Mesenchymal stem cell (in vitro differentiated cells and primary cell): ENCODE data around the gene JMJD8.

Source experiments
- DNase-seq: peaks from one replicate; pipeline ENCODE4 v3.0.0-alpha.2; 2013
- H2AFZ ChIP-seq: one replicate; pipeline ENCODE4 v1.6.1; 2013; ENCODE audit warnings: low read depth, mild to moderate bottlenecking, control low read depth, inconsistent platforms, low read length, moderate library complexity
- H2AK5ac ChIP-seq: 2 replicates; pipeline ENCODE4 v1.6.1; 2013; ENCODE audit warnings: low read length, moderate library complexity, mild to moderate bottlenecking, inconsistent platforms; ENCODE audit not compliant: severe bottlenecking
- H2BK120ac ChIP-seq: one replicate; pipeline ENCODE4 v1.6.1; 2013; ENCODE audit warnings: low read depth, mild to moderate bottlenecking, inconsistent platforms, low read length, moderate library complexity
- H2BK12ac ChIP-seq, 2 experiments: one replicate each; pipeline ENCODE4 v1.6.1; 2013; ENCODE audit warnings: inconsistent platforms in 2 of 2, low read length in 2 of 2, mild to moderate bottlenecking in 2 of 2, moderate library complexity in 2 of 2, control low read depth in 1 of 2
- H2BK15ac ChIP-seq: one replicate; pipeline ENCODE4 v1.6.1; 2013; ENCODE audit warnings: mild to moderate bottlenecking, low read depth, inconsistent platforms; ENCODE audit not compliant: poor library complexity, severe bottlenecking
- H2BK5ac ChIP-seq: 2 replicates; pipeline ENCODE4 v1.6.1; 2013; ENCODE audit warnings: low read depth, mild to moderate bottlenecking, low read length, control low read depth, inconsistent platforms; ENCODE audit not compliant: poor library complexity, severe bottlenecking
- H3K14ac ChIP-seq, 2 experiments: one replicate each; pipeline ENCODE4 v1.6.1; 2013; ENCODE audit warnings: inconsistent platforms in 2 of 2, low read length in 2 of 2, control low read depth in 1 of 2, mild to moderate bottlenecking in 1 of 2, moderate library complexity in 1 of 2
- H3K18ac ChIP-seq, 2 experiments: one replicate each; pipeline ENCODE4 v1.6.1; 2013; ENCODE audit warnings: inconsistent platforms in 2 of 2, low read length in 2 of 2, control low read depth in 1 of 2, low read depth in 1 of 2, mild to moderate bottlenecking in 1 of 2
- H3K23ac ChIP-seq, 2 experiments: one replicate each; pipeline ENCODE4 v1.6.1; 2013; ENCODE audit warnings: inconsistent platforms in 2 of 2, low read length in 2 of 2, mild to moderate bottlenecking in 2 of 2, moderate library complexity in 2 of 2, control low read depth in 1 of 2
- H3K27ac ChIP-seq: 2 replicates; pipeline ENCODE4 v1.5.1; 2013; ENCODE audit warnings: mild to moderate bottlenecking, moderate library complexity, low read length, control low read depth, inconsistent platforms; ENCODE audit not compliant: poor library complexity, severe bottlenecking
- H3K27me3 ChIP-seq, 2 experiments: 2 replicates each; pipeline versions ENCODE4 v1.6.1 to v1.7.0; 2013; ENCODE audit warnings: low read length in 2 of 2, mild to moderate bottlenecking in 2 of 2, moderate library complexity in 2 of 2, control low read depth in 1 of 2, inconsistent platforms in 1 of 2; ENCODE audit not compliant: control insufficient read depth in 1 of 2, insufficient read depth in 1 of 2
- H3K36me3 ChIP-seq, 2 experiments: 2 replicates each; pipeline versions ENCODE4 v1.6.1 to v1.7.0; 2013; ENCODE audit warnings: low read length in 2 of 2, control low read depth in 1 of 2, inconsistent platforms in 1 of 2, low read depth in 1 of 2, mild to moderate bottlenecking in 1 of 2; ENCODE audit not compliant: insufficient read depth in 2 of 2, control insufficient read depth in 1 of 2
- H3K4ac ChIP-seq, 2 experiments: one replicate each; pipeline ENCODE4 v1.6.1; 2013; ENCODE audit warnings: inconsistent platforms in 2 of 2, low read length in 2 of 2, mild to moderate bottlenecking in 2 of 2, moderate library complexity in 2 of 2, control low read depth in 1 of 2, low read depth in 1 of 2
- H3K4me1 ChIP-seq: 2 replicates; pipeline ENCODE4 v1.6.1; 2013; ENCODE audit warnings: low read depth, low read length, control low read depth; ENCODE audit not compliant: control insufficient read depth, insufficient read depth
- H3K4me2 ChIP-seq: 2 replicates; pipeline ENCODE4 v1.6.1; 2013; ENCODE audit warnings: low read length, mild to moderate bottlenecking, inconsistent platforms; ENCODE audit not compliant: poor library complexity, severe bottlenecking
- H3K4me3 ChIP-seq, 2 experiments: 2 replicates each; pipeline versions ENCODE4 v1.5.1 to v1.7.0; 2013; ENCODE audit warnings: low read length in 2 of 2, mild to moderate bottlenecking in 2 of 2, control low read depth in 1 of 2, low read depth in 1 of 2; ENCODE audit not compliant: insufficient read depth in 1 of 2
- H3K79me1 ChIP-seq: replicated peaks from 2 replicates; pipeline ENCODE4 v1.6.1; 2013; ENCODE audit warnings: mild to moderate bottlenecking, control low read depth, low read length, inconsistent platforms; ENCODE audit not compliant: poor library complexity, severe bottlenecking
- H3K9ac ChIP-seq: 2 replicates; pipeline ENCODE4 v1.7.0; 2013; ENCODE audit warnings: mild to moderate bottlenecking, low read length, moderate library complexity
- H3K9me3 ChIP-seq: 2 replicates; pipeline ENCODE4 v1.7.0; 2013; ENCODE audit warnings: mild to moderate bottlenecking, low read length; ENCODE audit not compliant: control insufficient read depth
- H4K8ac ChIP-seq: one replicate; pipeline ENCODE4 v1.6.1; 2013; ENCODE audit warnings: inconsistent platforms, mild to moderate bottlenecking, low read length, moderate library complexity
- H4K91ac ChIP-seq: one replicate; pipeline ENCODE4 v1.6.1; 2013; ENCODE audit warnings: mild to moderate bottlenecking, low read length, inconsistent platforms
- WGBS: methylation state at CpG from one replicate; pipeline ENCODE4 v1.1.7; 2013; ENCODE audit warnings: mixed read lengths; 5-methylcytosine and 5-hydroxymethylcytosine counted together

Gene JMJD8

DNA sequence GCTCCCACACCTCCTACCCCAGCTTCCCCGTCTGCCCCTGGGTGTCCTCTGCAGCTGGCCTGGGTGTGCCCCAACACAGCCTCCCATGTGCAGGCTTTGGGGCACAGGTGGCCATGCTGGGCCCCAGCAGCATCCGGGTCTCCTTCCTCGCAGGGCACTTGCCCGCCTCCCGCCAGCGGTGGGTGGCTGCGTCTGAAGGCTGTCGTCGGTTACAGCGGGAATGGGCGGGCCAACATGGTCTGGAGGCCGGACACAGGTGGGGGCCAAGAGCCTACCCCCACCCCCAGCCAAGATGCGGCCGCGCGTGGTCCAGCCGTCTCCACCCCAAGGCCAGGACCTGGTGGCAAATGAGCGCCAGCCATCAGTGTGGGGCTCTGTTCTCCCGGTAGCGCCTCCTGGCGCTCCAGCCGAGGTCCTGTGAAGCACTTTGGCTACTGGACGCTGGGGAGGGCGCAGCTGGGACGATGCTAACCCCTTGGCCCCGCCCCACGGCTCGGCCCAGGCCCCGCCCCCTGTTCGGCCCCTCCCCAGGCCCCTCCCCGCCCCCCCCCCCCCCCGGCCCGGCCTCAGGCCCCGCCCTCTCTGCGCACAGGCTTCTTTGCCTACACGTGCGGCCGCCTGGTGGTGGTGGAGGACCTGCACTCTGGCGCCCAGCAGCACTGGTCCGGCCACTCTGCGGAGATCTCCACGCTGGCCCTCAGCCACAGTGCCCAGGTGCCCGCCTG lies 23.5 kb downstream of the JMJD8 start:
- Histone ChIP-seq H3K4me1 (peaks cover 17% of the 10 kb centered on the region), H4K91ac (peak overlapping the region; percentile 64), H3K18ac (peak overlapping the region; percentile 15 to 64), H3K23ac (no peak overlapping the region), H3K4ac (no peak overlapping the region), H2BK15ac (peak overlapping the region; percentile 33), H3K27me3 (no peaks in the 10 kb centered on the region), H2BK12ac (peak overlapping the region; percentile 29 to 69), H3K9me3 (no peaks in the 10 kb centered on the region), H2AK5ac (no peak overlapping the region), H3K36me3 (peaks cover 0 to 61% of the 10 kb centered on the region in 2 experiments), H2AFZ (no peak overlapping the region), H3K27ac (no peak overlapping the region), H3K79me1 (no peaks in the 10 kb centered on the region), H3K4me3 (no peak overlapping the region), H3K4me2 (peak overlapping the region; percentile 35), H2BK120ac (no peak overlapping the region), H3K9ac (peak overlapping the region; percentile 15), H4K8ac (peak overlapping the region; percentile 92), H2BK5ac (no peak overlapping the region), H3K14ac (no peak overlapping the region)
- WGBS: 34% methylated on average over 25 of the region's 43 CpGs
- DNase-seq: peak; percentile 90

GRCh38 chr16:660132-660458 lies 24.0 kb downstream of the JMJD8 start:
- no peak overlapping the region for H3K4me3 ChIP-seq
- H3K14ac ChIP-seq: no peak overlapping the region
- H2BK12ac ChIP-seq: no peak overlapping the region
- 77% methylated on average over 6 of the region's 6 CpGs for WGBS
- H3K4me2 ChIP-seq: no peak overlapping the region
- H2BK120ac ChIP-seq: no peak overlapping the region
- H3K23ac ChIP-seq: no peak overlapping the region
- no peaks in the 10 kb centered on the region for H3K79me1 ChIP-seq
- no peak overlapping the region for H2BK5ac ChIP-seq
- no peak for DNase-seq
- no peak overlapping the region for H3K4ac ChIP-seq
- H3K27me3 ChIP-seq: no peaks in the 10 kb centered on the region
- peak overlapping the region; percentile 52 for H4K8ac ChIP-seq
- no peak overlapping the region for H2AK5ac ChIP-seq
- H2AFZ ChIP-seq: no peak overlapping the region
- no peak overlapping the region for H3K18ac ChIP-seq
- no peak overlapping the region for H3K27ac ChIP-seq
- peaks cover 0 to 67% of the 10 kb centered on the region in 2 experiments for H3K36me3 ChIP-seq
- no peak overlapping the region for H3K9ac ChIP-seq
- H3K9me3 ChIP-seq: no peaks in the 10 kb centered on the region
- H2BK15ac ChIP-seq: no peak overlapping the region
- peaks cover 17% of the 10 kb centered on the region for H3K4me1 ChIP-seq
- H4K91ac ChIP-seq: peak overlapping the region; percentile 40

DNA sequence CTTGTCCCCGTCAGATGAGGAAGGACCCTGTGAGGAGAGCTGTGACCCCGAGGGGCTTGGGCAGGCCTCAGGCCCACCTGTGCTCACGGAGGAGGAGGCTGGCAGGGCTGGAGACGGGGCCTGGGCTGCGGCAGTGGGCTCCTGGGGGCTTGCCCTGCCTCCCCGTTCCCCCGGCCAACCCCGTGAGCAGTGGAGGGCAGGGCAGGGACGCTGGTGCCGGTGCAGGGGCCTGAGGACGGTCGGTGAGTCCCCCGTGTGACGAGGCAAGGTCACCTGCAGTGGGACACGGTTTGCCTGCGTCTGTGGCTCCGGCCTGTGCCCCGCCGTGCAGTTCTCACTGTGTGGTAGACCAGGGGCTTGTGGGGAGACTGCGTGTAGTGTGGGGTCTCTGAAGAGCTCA lies 24.5 kb downstream of the JMJD8 start:
- Histone ChIP-seq H2BK120ac (no peak overlapping the region), H4K8ac (no peak overlapping the region), H2AK5ac (no peak overlapping the region), H2AFZ (no peak overlapping the region), H3K27me3 (no peaks in the 10 kb centered on the region), H4K91ac (no peak overlapping the region), H3K4me3 (no peak overlapping the region), H3K23ac (no peak overlapping the region), H3K36me3 (peaks cover 0 to 71% of the 10 kb centered on the region in 2 experiments), H2BK12ac (no peak overlapping the region), H3K4me2 (no peak overlapping the region), H3K4me1 (peaks cover 17% of the 10 kb centered on the region), H3K4ac (no peak overlapping the region), H3K9ac (no peak overlapping the region), H3K79me1 (no peaks in the 10 kb centered on the region), H3K18ac (no peak overlapping the region), H3K14ac (no peak overlapping the region), H3K9me3 (no peaks in the 10 kb centered on the region), H3K27ac (no peak overlapping the region), H2BK15ac (no peak overlapping the region), H2BK5ac (no peak overlapping the region)
- 89% methylated on average over 20 of the region's 20 CpGs for WGBS
- DNase-seq: no peak

DNA sequence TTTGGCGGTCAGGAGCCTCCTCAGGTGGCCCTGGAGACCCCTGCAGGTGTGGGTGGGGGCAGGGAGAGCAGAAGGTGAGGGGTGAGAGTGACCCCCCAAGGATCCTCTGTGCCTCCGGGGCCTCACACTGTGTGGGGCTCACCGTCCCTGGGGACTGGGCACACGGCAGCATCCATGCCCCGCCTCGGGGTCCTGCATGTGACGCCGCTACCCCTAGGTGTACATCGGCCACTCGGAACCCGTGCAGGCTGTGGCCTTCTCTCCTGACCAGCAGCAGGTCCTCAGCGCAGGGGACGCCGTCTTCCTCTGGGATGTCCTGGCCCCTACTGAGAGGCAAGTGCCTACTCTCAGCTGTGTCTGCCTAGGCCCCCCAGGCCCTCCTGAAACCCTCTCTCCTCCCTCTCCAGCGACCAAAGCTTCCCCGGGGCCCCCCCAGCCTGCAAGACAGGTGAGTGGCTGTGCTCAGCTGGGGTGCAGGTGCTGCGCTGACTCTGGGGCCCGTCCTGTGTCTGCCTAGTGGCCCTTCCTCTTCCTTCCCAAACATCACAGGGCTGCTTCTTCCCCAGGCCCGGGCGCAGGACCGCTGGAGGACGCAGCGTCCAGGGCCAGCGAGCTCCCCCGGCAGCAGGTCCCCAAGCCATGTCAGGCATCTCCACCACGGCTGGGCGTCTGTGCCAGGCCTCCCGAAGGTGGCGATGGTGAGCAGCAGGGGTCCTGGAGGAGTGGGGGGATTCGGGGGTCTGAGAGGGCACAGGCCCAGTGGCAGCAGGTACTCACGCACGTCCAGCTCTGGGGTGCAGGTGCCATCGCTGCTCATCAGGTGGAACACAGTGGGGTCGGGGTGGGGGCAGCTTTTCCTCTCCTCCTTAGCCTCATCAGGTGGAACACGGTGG lies 25.2 kb downstream of the JMJD8 start:
- Histone ChIP-seq H3K18ac (no peak overlapping the region), H2AK5ac (no peak overlapping the region), H3K4me2 (no peak overlapping the region), H3K79me1 (no peaks in the 10 kb centered on the region), H3K4me1 (peaks cover 17% of the 10 kb centered on the region), H2BK5ac (no peak overlapping the region), H3K23ac (no peak overlapping the region), H4K91ac (no peak overlapping the region), H3K4me3 (no peak overlapping the region), H3K4ac (no peak overlapping the region), H3K14ac (no peak overlapping the region), H2BK12ac (no peak overlapping the region), H3K27me3 (no peaks in the 10 kb centered on the region), H2BK120ac (no peak overlapping the region), H3K9me3 (no peaks in the 10 kb centered on the region), H2AFZ (no peak overlapping the region), H3K36me3 (peaks cover 2 to 76% of the 10 kb centered on the region in 2 experiments), H4K8ac (no peak overlapping the region), H3K27ac (no peak overlapping the region), H3K9ac (no peak overlapping the region), H2BK15ac (no peak overlapping the region)
- 93% methylated on average over 34 of the region's 35 CpGs for WGBS
- no peak for DNase-seq
